HG03354 (cell line): ENCODE measurements around the gene PCDHB8.
"Not testable (repeated sequence)": the region's sequence is repeated elsewhere in the genome, so short reads cannot be mapped to it uniquely, and the experiment has no call there.

Experiments
- ATAC-seq: cut with Tn5 transposase; IDR thresholded peaks from one replicate; pipeline ENCODE4 v1.9.1; 2021; ENCODE audit warnings: mild to moderate bottlenecking; ENCODE audit not compliant: unreplicated experiment, poor library complexity, severe bottlenecking

PCDHB8 gene

DNA sequence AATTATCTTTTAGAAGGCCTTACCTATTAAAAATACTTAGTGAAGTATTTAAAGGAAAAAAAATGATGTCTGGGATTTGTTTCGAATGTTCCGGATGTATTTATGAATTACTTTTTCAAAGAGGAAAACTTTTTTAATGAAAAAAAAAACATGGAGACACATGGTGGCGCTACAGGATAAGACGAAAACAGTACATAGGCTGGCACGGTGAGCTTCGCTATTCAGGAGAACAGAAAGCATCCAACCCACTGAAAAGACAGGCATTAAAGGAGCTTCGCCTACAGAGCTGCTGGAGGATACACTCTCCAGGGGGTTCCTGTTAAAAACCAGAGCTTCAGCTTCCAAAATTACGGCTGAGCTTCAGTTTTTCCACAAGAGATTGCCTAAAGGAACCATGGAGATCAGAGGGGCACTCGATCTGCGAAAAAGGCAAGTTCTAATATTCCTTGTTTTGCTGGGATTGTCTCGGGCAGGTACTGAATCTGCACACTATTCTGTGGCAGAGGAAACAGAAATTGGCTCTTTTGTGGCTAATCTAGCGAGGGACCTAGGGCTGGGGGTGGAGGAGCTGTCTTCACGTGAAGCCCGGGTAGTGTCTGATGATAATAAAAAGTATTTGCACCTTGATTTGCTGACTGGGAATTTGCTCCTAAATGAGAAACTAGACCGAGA, 45.7 kb downstream of the PCDHB8 start, which contains the start of gene PCDHB14:
TSS of gene PCDHB14 (plus strand) at position 232 of the 672 bp plus-strand sequence. CDS start at position 395, 163 bp downstream.
- ATAC-seq = no peak

DNA sequence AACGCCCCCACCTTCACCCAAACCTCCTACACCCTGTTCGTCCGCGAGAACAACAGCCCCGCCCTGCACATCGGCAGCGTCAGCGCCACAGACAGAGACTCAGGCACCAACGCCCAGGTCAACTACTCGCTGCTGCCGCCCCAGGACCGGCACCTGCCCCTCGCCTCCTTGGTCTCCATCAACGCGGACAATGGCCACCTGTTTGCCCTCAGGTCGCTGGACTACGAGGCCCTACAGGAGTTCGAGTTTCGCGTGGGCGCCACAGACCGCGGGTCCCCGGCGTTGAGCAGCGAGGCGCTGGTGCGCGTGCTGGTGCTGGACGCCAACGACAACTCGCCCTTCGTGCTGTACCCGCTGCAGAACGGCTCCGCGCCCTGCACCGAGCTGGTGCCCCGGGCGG, 47.3 kb downstream of the PCDHB8 start:
- not testable (repeated sequence) for ATAC-seq

DNA sequence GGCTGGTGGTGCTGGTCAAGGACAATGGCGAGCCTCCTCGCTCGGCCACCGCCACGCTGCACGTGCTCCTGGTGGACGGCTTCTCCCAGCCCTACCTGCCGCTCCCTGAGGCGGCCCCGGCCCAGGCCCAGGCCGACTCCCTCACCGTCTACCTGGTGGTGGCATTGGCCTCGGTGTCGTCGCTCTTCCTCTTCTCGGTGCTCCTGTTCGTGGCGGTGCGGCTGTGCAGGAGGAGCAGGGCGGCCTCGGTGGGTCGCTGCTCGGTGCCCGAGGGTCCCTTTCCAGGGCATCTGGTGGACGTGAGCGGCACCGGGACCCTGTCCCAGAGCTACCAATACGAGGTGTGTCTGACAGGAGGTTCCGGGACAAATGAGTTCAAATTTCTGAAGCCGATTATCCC, 47.8 kb downstream of the PCDHB8 start:
- not testable (repeated sequence) for ATAC-seq
